H1 (cell line): Measurements from ENCODE around the gene INPP4B. TPM values are rescaled to one million over a fixed set of nuclear protein-coding genes. Genes with fewer than 3 reads are reported as not detected.

Experiments used
- polyA plus RNA-seq, 7 experiments: library from polyadenylated mRNA; depleted of rRNA in 3 of 7; stranded (reverse) in 5 of 7; unstranded in 2 of 7; fragments of >200 nt in 5 of 7; fragments of 200-250 nt in 2 of 7; gene quantifications; 1 replicate in 5 of 7; 2 replicates in 1 of 7; 4 replicates in 1 of 7; pipeline versions ENCODE4 v1.2.1 to v1.2.3, GENCODE V29; 2011 to 2013; ENCODE audit warnings: missing spikeins in 2 of 7, mixed read lengths in 2 of 7
- total RNA-seq: library from RNA; stranded (reverse); fragmentation: NEBNext Ultra II Directional; extraction: Animal tissue kit (Norgen Biotek cat#: 25700); gene quantifications from 2 replicates; pipeline ENCODE4 v1.2.1, GENCODE V29; 2021
- TF ChIP-seq, protein P1 (sequence below): fragments of 300-600 bp; sonication (generic); IDR thresholded peaks from 2 replicates; pipeline ENCODE4 v1.7.1; 2012; ENCODE audit warnings: low read length, moderate library complexity, mild to moderate bottlenecking, inconsistent platforms; ENCODE audit not compliant: insufficient replicate concordance

INPP4B gene
- total and polyA plus RNA-seq, 2 of the 8 experiments (the other 6 are each of a cell fraction or from before 2014, with no cell fraction given): 0.11 to 0.54 TPM

DNA sequence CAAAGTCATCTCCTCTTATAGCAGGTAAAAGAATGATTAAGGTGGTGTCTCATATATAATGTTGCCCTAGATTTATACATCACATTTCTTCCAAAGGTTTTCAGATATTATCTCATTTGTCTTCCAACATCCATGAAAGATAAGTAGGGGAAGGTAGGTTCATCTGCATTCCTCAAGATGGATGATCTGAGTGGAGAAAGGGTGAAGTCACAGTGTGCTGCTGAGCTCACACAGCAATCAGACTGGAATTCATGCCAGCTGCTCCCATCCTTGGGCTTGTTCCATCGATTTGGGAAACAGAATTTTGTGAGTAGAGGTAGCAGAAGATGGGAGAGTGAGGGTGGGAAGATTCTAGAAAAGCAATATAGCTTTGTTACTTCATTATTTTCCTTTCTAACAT is 482.4 kb downstream of the INPP4B start (continued):
- TF ChIP-seq, protein P1, sequence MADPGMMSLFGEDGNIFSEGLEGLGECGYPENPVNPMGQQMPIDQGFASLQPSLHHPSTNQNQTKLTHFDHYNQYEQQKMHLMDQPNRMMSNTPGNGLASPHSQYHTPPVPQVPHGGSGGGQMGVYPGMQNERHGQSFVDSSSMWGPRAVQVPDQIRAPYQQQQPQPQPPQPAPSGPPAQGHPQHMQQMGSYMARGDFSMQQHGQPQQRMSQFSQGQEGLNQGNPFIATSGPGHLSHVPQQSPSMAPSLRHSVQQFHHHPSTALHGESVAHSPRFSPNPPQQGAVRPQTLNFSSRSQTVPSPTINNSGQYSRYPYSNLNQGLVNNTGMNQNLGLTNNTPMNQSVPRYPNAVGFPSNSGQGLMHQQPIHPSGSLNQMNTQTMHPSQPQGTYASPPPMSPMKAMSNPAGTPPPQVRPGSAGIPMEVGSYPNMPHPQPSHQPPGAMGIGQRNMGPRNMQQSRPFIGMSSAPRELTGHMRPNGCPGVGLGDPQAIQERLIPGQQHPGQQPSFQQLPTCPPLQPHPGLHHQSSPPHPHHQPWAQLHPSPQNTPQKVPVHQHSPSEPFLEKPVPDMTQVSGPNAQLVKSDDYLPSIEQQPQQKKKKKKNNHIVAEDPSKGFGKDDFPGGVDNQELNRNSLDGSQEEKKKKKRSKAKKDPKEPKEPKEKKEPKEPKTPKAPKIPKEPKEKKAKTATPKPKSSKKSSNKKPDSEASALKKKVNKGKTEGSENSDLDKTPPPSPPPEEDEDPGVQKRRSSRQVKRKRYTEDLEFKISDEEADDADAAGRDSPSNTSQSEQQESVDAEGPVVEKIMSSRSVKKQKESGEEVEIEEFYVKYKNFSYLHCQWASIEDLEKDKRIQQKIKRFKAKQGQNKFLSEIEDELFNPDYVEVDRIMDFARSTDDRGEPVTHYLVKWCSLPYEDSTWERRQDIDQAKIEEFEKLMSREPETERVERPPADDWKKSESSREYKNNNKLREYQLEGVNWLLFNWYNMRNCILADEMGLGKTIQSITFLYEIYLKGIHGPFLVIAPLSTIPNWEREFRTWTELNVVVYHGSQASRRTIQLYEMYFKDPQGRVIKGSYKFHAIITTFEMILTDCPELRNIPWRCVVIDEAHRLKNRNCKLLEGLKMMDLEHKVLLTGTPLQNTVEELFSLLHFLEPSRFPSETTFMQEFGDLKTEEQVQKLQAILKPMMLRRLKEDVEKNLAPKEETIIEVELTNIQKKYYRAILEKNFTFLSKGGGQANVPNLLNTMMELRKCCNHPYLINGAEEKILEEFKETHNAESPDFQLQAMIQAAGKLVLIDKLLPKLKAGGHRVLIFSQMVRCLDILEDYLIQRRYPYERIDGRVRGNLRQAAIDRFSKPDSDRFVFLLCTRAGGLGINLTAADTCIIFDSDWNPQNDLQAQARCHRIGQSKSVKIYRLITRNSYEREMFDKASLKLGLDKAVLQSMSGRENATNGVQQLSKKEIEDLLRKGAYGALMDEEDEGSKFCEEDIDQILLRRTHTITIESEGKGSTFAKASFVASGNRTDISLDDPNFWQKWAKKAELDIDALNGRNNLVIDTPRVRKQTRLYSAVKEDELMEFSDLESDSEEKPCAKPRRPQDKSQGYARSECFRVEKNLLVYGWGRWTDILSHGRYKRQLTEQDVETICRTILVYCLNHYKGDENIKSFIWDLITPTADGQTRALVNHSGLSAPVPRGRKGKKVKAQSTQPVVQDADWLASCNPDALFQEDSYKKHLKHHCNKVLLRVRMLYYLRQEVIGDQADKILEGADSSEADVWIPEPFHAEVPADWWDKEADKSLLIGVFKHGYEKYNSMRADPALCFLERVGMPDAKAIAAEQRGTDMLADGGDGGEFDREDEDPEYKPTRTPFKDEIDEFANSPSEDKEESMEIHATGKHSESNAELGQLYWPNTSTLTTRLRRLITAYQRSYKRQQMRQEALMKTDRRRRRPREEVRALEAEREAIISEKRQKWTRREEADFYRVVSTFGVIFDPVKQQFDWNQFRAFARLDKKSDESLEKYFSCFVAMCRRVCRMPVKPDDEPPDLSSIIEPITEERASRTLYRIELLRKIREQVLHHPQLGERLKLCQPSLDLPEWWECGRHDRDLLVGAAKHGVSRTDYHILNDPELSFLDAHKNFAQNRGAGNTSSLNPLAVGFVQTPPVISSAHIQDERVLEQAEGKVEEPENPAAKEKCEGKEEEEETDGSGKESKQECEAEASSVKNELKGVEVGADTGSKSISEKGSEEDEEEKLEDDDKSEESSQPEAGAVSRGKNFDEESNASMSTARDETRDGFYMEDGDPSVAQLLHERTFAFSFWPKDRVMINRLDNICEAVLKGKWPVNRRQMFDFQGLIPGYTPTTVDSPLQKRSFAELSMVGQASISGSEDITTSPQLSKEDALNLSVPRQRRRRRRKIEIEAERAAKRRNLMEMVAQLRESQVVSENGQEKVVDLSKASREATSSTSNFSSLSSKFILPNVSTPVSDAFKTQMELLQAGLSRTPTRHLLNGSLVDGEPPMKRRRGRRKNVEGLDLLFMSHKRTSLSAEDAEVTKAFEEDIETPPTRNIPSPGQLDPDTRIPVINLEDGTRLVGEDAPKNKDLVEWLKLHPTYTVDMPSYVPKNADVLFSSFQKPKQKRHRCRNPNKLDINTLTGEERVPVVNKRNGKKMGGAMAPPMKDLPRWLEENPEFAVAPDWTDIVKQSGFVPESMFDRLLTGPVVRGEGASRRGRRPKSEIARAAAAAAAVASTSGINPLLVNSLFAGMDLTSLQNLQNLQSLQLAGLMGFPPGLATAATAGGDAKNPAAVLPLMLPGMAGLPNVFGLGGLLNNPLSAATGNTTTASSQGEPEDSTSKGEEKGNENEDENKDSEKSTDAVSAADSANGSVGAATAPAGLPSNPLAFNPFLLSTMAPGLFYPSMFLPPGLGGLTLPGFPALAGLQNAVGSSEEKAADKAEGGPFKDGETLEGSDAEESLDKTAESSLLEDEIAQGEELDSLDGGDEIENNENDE: no peak
- TF ChIP-seq, all 59 proteins: peak for 0
